Measurements from ENCODE around the gene ANKRD66.

- TF ChIP-seq CTCF (IDR thresholded peaks at IDR 0.05; ENCODE audit: low read depth, low read length) (no peak), EZH2phosphoT487 (IDR thresholded peaks at IDR 0.05; ENCODE audit: low read depth) (no peak)
These were observed 43.7 kb downstream of the ANKRD66 start for GRCh38 chr6:46790355-46790874.

Data from OCI-LY3 (cell line).